Keratinocyte (primary cell): ENCODE measurements around the gene DCAF11. TPM values are rescaled to one million over a fixed set of nuclear protein-coding genes. Genes with fewer than 3 reads are reported as not detected.

Experiments
- DNase-seq: peaks from one replicate; pipeline ENCODE4 v3.0.0-alpha.2; 2011; ENCODE audit warnings: low read depth, missing footprints, low spot score
- FAIRE-seq: peaks from 2 replicates; lab custom pipeline; 2011; peaks lifted over from hg19 to GRCh38; lab: Jason Lieb, UNC
- H2AFZ ChIP-seq: 2 replicates; pipeline ENCODE4 v1.6.0; 2012; ENCODE audit warnings: low read length, control low read depth, inconsistent platforms; ENCODE audit not compliant: control insufficient read depth
- H3K27ac ChIP-seq: 2 replicates; pipeline ENCODE4 v1.5.1; 2011; ENCODE audit warnings: low read length; ENCODE audit not compliant: control insufficient read depth, insufficient read depth
- H3K27me3 ChIP-seq: 3 replicates; pipeline ENCODE4 v1.6.0; 2011; ENCODE audit warnings: low read length; ENCODE audit not compliant: control insufficient read depth, insufficient read depth; ENCODE audit errors: extremely low read depth
- H3K36me3 ChIP-seq, 2 experiments: 2 replicates in 1 of 2; 3 replicates in 1 of 2; pipeline ENCODE4 v1.5.1; 2011; ENCODE audit warnings: low read length in 2 of 2, mild to moderate bottlenecking in 1 of 2; ENCODE audit not compliant: control insufficient read depth in 2 of 2, insufficient read depth in 2 of 2; ENCODE audit errors: extremely low read depth in 1 of 2
- H3K4me1 ChIP-seq: 3 replicates; pipeline ENCODE4 v1.5.1; 2011; ENCODE audit warnings: low read length; ENCODE audit not compliant: control insufficient read depth, insufficient read depth; ENCODE audit errors: extremely low read depth
- H3K4me2 ChIP-seq: 3 replicates; pipeline ENCODE4 v1.6.0; 2011; ENCODE audit warnings: low read depth, low read length; ENCODE audit not compliant: control insufficient read depth, insufficient read depth; ENCODE audit errors: extremely low read depth
- H3K4me3 ChIP-seq, 3 experiments: fragments of 200-600 bp in 1 of 3; sonication (generic) in 1 of 3; 2 replicates in 2 of 3; 3 replicates in 1 of 3; pipeline ENCODE4 v1.5.1; 2011 to 2016; ENCODE audit warnings: low read length in 3 of 3, mild to moderate bottlenecking in 3 of 3, control low read depth in 2 of 3, inconsistent platforms in 1 of 3, low read depth in 1 of 3, mixed read lengths in 1 of 3, mixed run types in 1 of 3, moderate library complexity in 1 of 3; ENCODE audit not compliant: control insufficient read depth in 2 of 3, insufficient read depth in 2 of 3; ENCODE audit errors: extremely low read depth in 1 of 3
- H3K79me2 ChIP-seq: 2 replicates; pipeline ENCODE4 v1.6.0; 2012; ENCODE audit warnings: low read length; ENCODE audit not compliant: control insufficient read depth, insufficient read depth
- H3K9ac ChIP-seq: 3 replicates; pipeline ENCODE4 v1.6.0; 2011; ENCODE audit warnings: low read length; ENCODE audit not compliant: control insufficient read depth, insufficient read depth; ENCODE audit errors: extremely low read depth
- H3K9me1 ChIP-seq: 3 replicates; pipeline ENCODE4 v1.6.0; 2011; ENCODE audit warnings: low read length; ENCODE audit not compliant: control insufficient read depth, insufficient read depth; ENCODE audit errors: extremely low read depth
- H3K9me3 ChIP-seq: 2 replicates; pipeline ENCODE4 v1.5.1; 2012; ENCODE audit warnings: low read depth, low read length; ENCODE audit not compliant: control insufficient read depth
- H4K20me1 ChIP-seq: 3 replicates; pipeline ENCODE4 v1.6.0; 2011; ENCODE audit warnings: low read length; ENCODE audit not compliant: control insufficient read depth, insufficient read depth; ENCODE audit errors: extremely low read depth
- CTCF ChIP-seq, 3 experiments: IDR thresholded peaks in 1 of 3; conservative IDR thresholded peaks in 1 of 3; optimal IDR thresholded peaks in 1 of 3; 2 replicates in 2 of 3; 3 replicates in 1 of 3; pipeline versions ENCODE3 to v1.5.1; 2011; ENCODE audit warnings: low read length in 3 of 3, mild to moderate bottlenecking in 3 of 3, moderate library complexity in 2 of 3, control low read depth in 1 of 3, inconsistent platforms in 1 of 3; ENCODE audit not compliant: insufficient read depth in 2 of 3; ENCODE audit errors: extremely low read depth in 1 of 3
- EZH2 ChIP-seq: IDR thresholded peaks from one replicate; pipeline ENCODE4 v1.6.1; 2012; ENCODE audit warnings: inconsistent platforms, mild to moderate bottlenecking, low read length, moderate library complexity
- dilution Hi-C: fragments of 300-500 bp; cut with MboI; formaldehyde crosslinking; loops from one replicate; pipeline ENCODE4 v1.7.0; 2020; ENCODE audit warnings: low sequenced_read_pairs; ENCODE audit not compliant: extremely low pct_ligation_motif_present
- polyA plus RNA-seq, 5 experiments: library from polyadenylated mRNA; depleted of rRNA in 3 of 5; stranded (reverse) in 3 of 5; stranded (forward) in 1 of 5; unstranded in 1 of 5; fragments of >200 nt; gene quantifications; 1 replicate in 1 of 5; 2 replicates in 3 of 5; 3 replicates in 1 of 5; pipeline versions ENCODE4 v1.2.1 to v1.2.3, GENCODE V29; 2011 to 2012; ENCODE audit warnings: missing spikeins in 2 of 5, low read depth in 1 of 5, low replicate concordance in 1 of 5

Gene DCAF11
- polyA plus RNA-seq, 1 donor (not counting 4 experiments of a cell fraction or from before 2014, with no cell fraction given) = 25.9 TPM

GRCh38 chr14:24145219-24145618 lies 30.6 kb downstream of the DCAF11 start:
- H3K9ac ChIP-seq = peak overlapping the region; percentile 88
- no peak for DNase-seq
- peaks cover 27% of the 10 kb centered on the region for H3K4me1 ChIP-seq
- peak overlapping the region in 2 of 3 experiments; percentile 79 to 97 for H3K4me3 ChIP-seq
- no peaks in the 10 kb centered on the region for H3K27me3 ChIP-seq
- peaks cover 17 to 29% of the 10 kb centered on the region in 2 experiments for H3K36me3 ChIP-seq
- H3K9me1 ChIP-seq = peaks cover 2% of the 10 kb centered on the region
- peaks cover 59% of the 10 kb centered on the region for H3K79me2 ChIP-seq
- no peak overlapping the region for H2AFZ ChIP-seq
- H3K27ac ChIP-seq = peak overlapping the region; percentile 85
- dilution Hi-C loops = no loop called here
- H4K20me1 ChIP-seq = no peaks in the 10 kb centered on the region
- no peak for FAIRE-seq
- no peak for TF ChIP-seq CTCF (optimal IDR thresholded peaks at IDR 0.05 in 1 of 3, IDR thresholded peaks at IDR 0.05 in 1 of 3, conservative IDR thresholded peaks at IDR 0.05 in 1 of 3; ENCODE audit: extremely low read depth in 1 of 3, insufficient read depth in 2 of 3, low read length in 3 of 3)
- no peak for TF ChIP-seq EZH2
- H3K9me3 ChIP-seq = no peaks in the 10 kb centered on the region
- H3K4me2 ChIP-seq = peak overlapping the region; percentile 93

GRCh38 chr14:24145690-24146452 lies 31.3 kb downstream of the DCAF11 start:
- Histone ChIP-seq H3K4me2 (peak overlapping the region; percentile 93), H3K27me3 (no peaks in the 10 kb centered on the region), H3K27ac (peak overlapping the region; percentile 85), H3K9me3 (no peaks in the 10 kb centered on the region), H3K79me2 (peaks cover 59% of the 10 kb centered on the region), H2AFZ (peak overlapping the region; percentile 72), H3K4me3 (peak overlapping the region; percentile 79 to 97 (median 82)), H3K9me1 (peaks cover 2% of the 10 kb centered on the region), H3K4me1 (peaks cover 27% of the 10 kb centered on the region), H3K9ac (peak overlapping the region; percentile 88), H4K20me1 (no peaks in the 10 kb centered on the region), H3K36me3 (peaks cover 22 to 35% of the 10 kb centered on the region in 2 experiments)
- no peak for DNase-seq
- dilution Hi-C loops = no loop called here
- TF ChIP-seq CTCF (optimal IDR thresholded peaks at IDR 0.05 in 1 of 3, IDR thresholded peaks at IDR 0.05 in 1 of 3, conservative IDR thresholded peaks at IDR 0.05 in 1 of 3; ENCODE audit: extremely low read depth in 1 of 3, insufficient read depth in 2 of 3, low read length in 3 of 3) (no peak), EZH2 (no peak)
- no peak for FAIRE-seq
